GM12878 (cell line): ENCODE measurements around the gene ITPRIPL2. TPM values are rescaled to one million over a fixed set of nuclear protein-coding genes. Genes with fewer than 3 reads are reported as not detected.

Source experiments
- ATAC-seq: fragments of 200-7000 bp; cut with Tn5 transposase; 3 replicates; pipeline ENCODE4 v1.9.1; 2020; ENCODE audit warnings: mild to moderate bottlenecking, moderate library complexity
- BruUV-seq: library from RNA; stranded (reverse); fragments of 400-500 nt; replicated peaks from 2 replicates; lab custom pipeline; 2021; lab: Mats Ljungman, UMichigan
- CTCF ChIA-PET: fragments of 300-600 bp; sonication (Branson Sonifier 250); formaldehyde crosslinking; extraction: SDS; loops from one replicate; lab custom pipeline; 2021; ENCODE audit warnings: inconsistent platforms; lab: Yijun Ruan, JAX
- POLR2A ChIA-PET: fragments of 350-600 bp; formaldehyde crosslinking; extraction: SDS; loops from one replicate; lab custom pipeline; 2021; ENCODE audit warnings: inconsistent platforms; lab: Charles Lee
- RAD21 ChIA-PET: fragments of 300-600 bp; sonication (Branson Sonifier 250); formaldehyde crosslinking; loops from one replicate; lab custom pipeline; 2023; ENCODE audit warnings: antibody characterized with exemption; ENCODE audit not compliant: unreplicated experiment; lab: Charles Lee
- SMC1A ChIA-PET: fragments of 300-600 bp; sonication (Branson Sonifier 250); formaldehyde crosslinking; loops from one replicate; lab custom pipeline; 2023; ENCODE audit not compliant: unreplicated experiment, uncharacterized antibody; lab: Charles Lee
- DNase-seq: peaks from one replicate; pipeline ENCODE4 v3.0.0-alpha.2; 2011; ENCODE audit warnings: low read depth, low spot score
- FAIRE-seq: peaks from 3 replicates; lab custom pipeline; 2011; peaks lifted over from hg19 to GRCh38; lab: Jason Lieb, UNC
- H2AFZ ChIP-seq: 2 replicates; pipeline ENCODE4 v1.6.0; 2011; ENCODE audit warnings: low read depth, low read length, control low read depth; ENCODE audit not compliant: control insufficient read depth
- H3K27ac ChIP-seq: 2 replicates; pipeline ENCODE4 v1.5.1; 2011; ENCODE audit warnings: control low read depth; ENCODE audit not compliant: control insufficient read depth, insufficient read depth
- H3K27me3 ChIP-seq, 2 experiments: replicated peaks in 1 of 2; 2 replicates each; pipeline versions ENCODE4 v1.6.0 to v1.6.1; 2011; ENCODE audit warnings: low read length in 1 of 2; ENCODE audit not compliant: control insufficient read depth in 2 of 2, insufficient read depth in 2 of 2
- H3K36me3 ChIP-seq, 2 experiments: 2 replicates each; pipeline ENCODE4 v1.5.1; 2011; ENCODE audit warnings: low read length in 1 of 2; ENCODE audit not compliant: control insufficient read depth in 2 of 2, insufficient read depth in 2 of 2
- H3K4me1 ChIP-seq: 2 replicates; pipeline ENCODE4 v1.6.1; 2011; ENCODE audit warnings: mild to moderate bottlenecking, low read length, moderate library complexity, mixed read lengths; ENCODE audit not compliant: control insufficient read depth, insufficient read depth
- H3K4me2 ChIP-seq: 2 replicates; pipeline ENCODE4 v1.6.0; 2011; ENCODE audit warnings: control low read depth; ENCODE audit not compliant: control insufficient read depth, insufficient read depth
- H3K4me3 ChIP-seq: fragments of 200-600 bp; sonication (generic); 2 replicates; pipeline ENCODE4 v1.5.1; 2016
- H3K79me2 ChIP-seq: 2 replicates; pipeline ENCODE4 v1.6.0; 2011; ENCODE audit warnings: low read length; ENCODE audit not compliant: control insufficient read depth, insufficient read depth
- H3K9ac ChIP-seq: 2 replicates; pipeline ENCODE4 v1.8.0; 2011; ENCODE audit warnings: low read length, control low read depth, mixed read lengths; ENCODE audit not compliant: control insufficient read depth, insufficient read depth
- H3K9me3 ChIP-seq: replicated peaks from 3 replicates; pipeline ENCODE4 v1.5.1; 2011; ENCODE audit warnings: mild to moderate bottlenecking, low read length; ENCODE audit not compliant: control insufficient read depth, insufficient read depth
- H4K20me1 ChIP-seq: 2 replicates; pipeline ENCODE4 v1.6.0; 2011; ENCODE audit not compliant: control insufficient read depth, insufficient read depth
- ATF7 ChIP-seq: fragments of 450-650 bp; IDR thresholded peaks from 2 replicates; pipeline ENCODE4 v1.6.1; 2016; ENCODE audit warnings: low read depth, mild to moderate bottlenecking
- BCL3 ChIP-seq: IDR thresholded peaks from 2 replicates; pipeline ENCODE4 v1.6.1; 2011; ENCODE audit warnings: borderline replicate concordance, low read depth, mild to moderate bottlenecking, moderate library complexity, low read length; ENCODE audit not compliant: insufficient read depth, poor library complexity, severe bottlenecking
- CREB1 ChIP-seq: IDR thresholded peaks from 2 replicates; pipeline ENCODE4 v1.6.1; 2012; ENCODE audit warnings: low read depth, mild to moderate bottlenecking, inconsistent platforms
- E4F1 ChIP-seq: fragments of 450-650 bp; IDR thresholded peaks from 2 replicates; pipeline ENCODE4 v1.6.1; 2018; ENCODE audit warnings: borderline replicate concordance, mild to moderate bottlenecking; ENCODE audit not compliant: partially characterized antibody
- HSF1 ChIP-seq: fragments of 150-350 bp; IDR thresholded peaks from 2 replicates; pipeline ENCODE4 v1.6.1; 2014; ENCODE audit warnings: mild to moderate bottlenecking, low read depth, low read length
- LARP7 ChIP-seq: fragments of 450-650 bp; IDR thresholded peaks from 2 replicates; pipeline ENCODE4 v1.6.1; 2017; ENCODE audit warnings: mild to moderate bottlenecking
- PKNOX1 ChIP-seq: fragments of 450-650 bp; IDR thresholded peaks from 2 replicates; pipeline ENCODE4 v1.6.1; 2016; ENCODE audit warnings: mild to moderate bottlenecking
- SIX5 ChIP-seq: IDR thresholded peaks from 2 replicates; pipeline ENCODE4 v1.6.1; 2011; ENCODE audit warnings: mild to moderate bottlenecking, low read depth, low read length, moderate library complexity; ENCODE audit not compliant: severe bottlenecking
- SMC3 ChIP-seq: IDR thresholded peaks from 2 replicates; pipeline ENCODE4 v1.6.1; 2011; ENCODE audit warnings: low read length, improper control_type of control experiment, borderline replicate concordance
- SREBF2 ChIP-seq: IDR thresholded peaks from 2 replicates; pipeline ENCODE4 v1.6.1; 2012; ENCODE audit warnings: mild to moderate bottlenecking, low read length
- STAT1 ChIP-seq: fragments of 450-650 bp; conservative IDR thresholded peaks from 2 replicates; pipeline ENCODE4 v1.6.1; 2014; ENCODE audit warnings: antibody characterized with exemption, mild to moderate bottlenecking
- STAT3 ChIP-seq: IDR thresholded peaks from 2 replicates; pipeline ENCODE4 v1.6.1; 2011; ENCODE audit warnings: low read depth, low read length, improper control_type of control experiment
- ZBED1 ChIP-seq: IDR thresholded peaks from 2 replicates; pipeline ENCODE4 v1.6.1; 2016; ENCODE audit warnings: borderline replicate concordance
- ZNF207 ChIP-seq: fragments of 450-650 bp; IDR thresholded peaks from 2 replicates; pipeline ENCODE4 v1.6.1; 2014; ENCODE audit warnings: antibody characterized with exemption, mild to moderate bottlenecking, borderline replicate concordance
- ZNF274 ChIP-seq: IDR thresholded peaks from one replicate; pipeline ENCODE4 v1.8.0; 2011; ENCODE audit not compliant: insufficient read length, insufficient read depth
- ZSCAN29 ChIP-seq: fragments of 450-650 bp; IDR thresholded peaks from 2 replicates; pipeline ENCODE4 v1.6.1; 2017; ENCODE audit warnings: mild to moderate bottlenecking, moderate library complexity
- WGBS: methylation state at CpG from one replicate; pipeline ENCODE4 v1.1.6; 2016; ENCODE audit warnings: low lambda C conversion rate; ENCODE audit not compliant: insufficient replicate concordance, insufficient coverage; ENCODE audit errors: missing lambda C conversion rate; 5-methylcytosine and 5-hydroxymethylcytosine counted together
- in situ Hi-C: fragments of 300-500 bp; cut with MboI; formaldehyde crosslinking; loops from 9 replicates; pipeline ENCODE4 v1.14.3; 2018; ENCODE audit warnings: mixed read lengths
- intact Hi-C: fragments of 100-400 bp; cut with micrococcal nuclease; formaldehyde crosslinking; loops from one replicate; pipeline ENCODE4 v1.14.2; 2022; ENCODE audit not compliant: unreplicated experiment
- polyA plus RNA-seq, 11 experiments: library from polyadenylated mRNA; depleted of rRNA in 4 of 11; unstranded in 6 of 11; stranded (reverse) in 5 of 11; fragments of >200 nt; fragmentation: Nextera tagmentation in 4 of 11; fragmentation: Illumina TruSeq in 1 of 11; extraction: Ambion mirVana in 4 of 11; extraction: Trizol in 1 of 11; gene quantifications; 1 replicate in 1 of 11; 2 replicates in 10 of 11; pipeline versions ENCODE4 v1.2.1 to v1.2.3, GENCODE V29; 2011 to 2016; ENCODE audit warnings: inconsistent platforms in 2 of 11, missing spikeins in 2 of 11, low read depth in 1 of 11
- total RNA-seq, 4 experiments: library from RNA; depleted of rRNA in 3 of 4; stranded (reverse); fragments of >200 nt in 3 of 4; fragmentation: Illumina TruSeq in 1 of 4; extraction: Trizol in 1 of 4; gene quantifications; 2 replicates each; pipeline versions ENCODE4 v1.2.1 to v1.2.3, GENCODE V29; 2013 to 2021

The ITPRIPL2 gene
- total and polyA plus RNA-seq, 10 of the 15 experiments (the other 5 are each of a cell fraction or from before 2014, with no cell fraction given), result 0.48 to 14.3 (median 3.5) TPM

- H3K79me2 ChIP-seq, result no peaks in the 10 kb centered on the region
- DNase-seq (no peak), FAIRE-seq (no peak), ATAC-seq (no peak)
- intact Hi-C loops, result no loop called here
- in situ Hi-C loops, result no loop called here
- H3K9ac ChIP-seq, result no peak overlapping the region
- no peak for TF ChIP-seq E4F1
- TF ChIP-seq SIX5, result no peak
- no peak for TF ChIP-seq CREB1
- no peak for TF ChIP-seq ZSCAN29
- no peak for TF ChIP-seq SREBF2
- TF ChIP-seq PKNOX1, result no peak
- no peak for TF ChIP-seq ZNF274
- TF ChIP-seq STAT3, result no peak
- no peak for TF ChIP-seq STAT1
- no peak for TF ChIP-seq ZNF207
- TF ChIP-seq ZBED1, result no peak
- no peak for TF ChIP-seq LARP7
- no peak for TF ChIP-seq ATF7
- no peak for TF ChIP-seq HSF1
- no peak for TF ChIP-seq SMC3
- no peak for TF ChIP-seq BCL3
- H3K27me3 ChIP-seq, result no peaks in the 10 kb centered on the region
- CTCF ChIA-PET, result interaction anchor here (1.6 kb wide), 1 partner anchor 10 kb away, joined by 4 read pairs; no protein-coding TSS in a partner anchor
- no peak overlapping the region for H3K27ac ChIP-seq
- H3K4me3 ChIP-seq, result no peak overlapping the region
- H3K9me3 ChIP-seq, result no peaks in the 10 kb centered on the region; the same call in 2 of the 3 replicates
- peaks cover 11% of the 10 kb centered on the region for H3K4me1 ChIP-seq
- SMC1A ChIA-PET, result interaction anchor here (1.0 to 1.5 kb wide), 5 partner anchors 10 to 76 kb away, joined by 3 to 6 read pairs (median 4); no protein-coding TSS in a partner anchor
- no peaks in the 10 kb centered on the region for H4K20me1 ChIP-seq
- WGBS, result 43% methylated on average over 6 of the region's 6 CpGs
- no peak overlapping the region for H3K4me2 ChIP-seq
- POLR2A ChIA-PET, result no interaction called here
- RAD21 ChIA-PET, result interaction anchor here (0.7 kb wide), 1 partner anchor 9 kb away, joined by 3 read pairs; no protein-coding TSS in a partner anchor
- no peaks in the 10 kb centered on the region for H3K36me3 ChIP-seq
- no TSS peak for BruUV-seq
- no peak overlapping the region for H2AFZ ChIP-seq
These were observed 23.7 kb downstream of the ITPRIPL2 start for GRCh38 chr16:19137201-19138128.
